Astrocyte of the hippocampus (primary cell): ENCODE results near the gene STXBP3.
A peak's percentile ranks its signal among the peaks of the same experiment; 100 is the strongest.
"Not testable (repeated sequence)": the region's sequence is repeated elsewhere in the genome, so short reads cannot be mapped to it uniquely, and the experiment has no call there.

Experiments used
- DNase-seq: peaks from one replicate; pipeline ENCODE4 v3.0.0; 2011; ENCODE audit warnings: low read depth, low spot score

The STXBP3 gene

DNA sequence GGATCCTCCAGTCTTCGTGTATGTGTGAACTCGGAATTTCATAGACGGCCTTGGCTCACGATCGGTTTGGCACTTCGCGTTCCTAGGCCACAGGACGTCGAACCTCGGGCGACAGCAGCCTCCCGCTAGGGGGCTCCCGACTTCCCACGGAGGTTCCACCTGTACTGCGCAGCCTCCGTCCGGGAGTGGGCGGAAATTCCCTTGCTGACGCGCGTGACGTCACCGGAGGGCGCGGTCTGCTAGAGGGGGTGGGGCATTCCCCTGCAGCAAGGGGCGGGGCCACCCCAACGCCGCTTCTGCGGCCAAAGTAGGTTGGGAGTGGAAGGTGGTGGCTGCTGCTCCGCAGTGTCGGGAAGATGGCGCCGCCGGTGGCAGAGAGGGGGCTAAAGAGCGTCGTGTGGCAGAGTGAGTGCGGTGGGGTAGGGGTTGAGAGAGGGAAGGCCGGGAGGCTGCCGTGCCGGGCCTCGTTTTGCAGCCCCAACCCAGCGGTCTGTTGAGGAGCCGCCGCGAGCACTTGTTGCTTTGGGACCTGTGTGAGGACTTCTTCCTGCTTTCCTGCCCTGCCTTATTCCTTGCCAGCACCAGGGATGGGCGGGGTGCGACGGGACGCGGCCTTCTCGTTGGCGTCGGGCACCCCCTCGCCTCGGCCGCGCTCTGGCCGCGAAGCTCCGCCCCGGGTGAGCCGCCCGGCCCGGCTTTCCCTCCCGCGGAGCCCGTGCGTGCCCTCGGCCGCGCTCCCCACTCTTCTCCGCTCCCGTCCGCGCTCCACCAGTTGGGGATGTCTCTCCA, at the start of gene STXBP3:
STXBP3 (plus strand) TSS at position 293 of the 789 bp plus-strand sequence; CDS start at position 357, 64 bp downstream.
- peak; percentile 99 for DNase-seq

- DNase-seq = no peak
These were observed 46.8 kb upstream of the STXBP3 start for GRCh38 chr1:108699375-108700332.

GRCh38 chr1:108701176-108701849, 45.2 kb upstream of the STXBP3 start:
- DNase-seq = no peak

- DNase-seq = not testable (repeated sequence)
These were observed 44.4 kb upstream of the STXBP3 start for GRCh38 chr1:108702109-108702508.

- no peak for DNase-seq
These were observed 42.5 kb upstream of the STXBP3 start for GRCh38 chr1:108703939-108704338.

DNA sequence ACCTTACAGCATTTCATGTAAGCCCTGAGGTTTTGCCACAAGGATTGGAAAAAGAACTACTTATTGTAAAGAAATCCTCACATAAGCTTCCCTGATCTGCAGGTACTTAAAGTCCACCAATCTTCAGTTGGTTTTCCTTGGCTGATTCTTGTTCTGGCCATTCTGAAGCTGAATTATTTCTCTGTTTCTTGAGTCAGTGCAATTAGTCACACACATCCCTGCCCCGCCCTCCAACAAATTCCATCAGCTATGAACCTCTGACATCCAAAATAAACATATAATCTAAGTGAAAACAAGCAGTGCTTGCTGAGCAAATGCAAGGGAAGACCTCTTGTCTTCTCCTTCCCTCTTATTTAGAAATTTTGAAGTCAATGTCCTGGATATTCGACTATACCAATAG, 42.0 kb upstream of the STXBP3 start:
- peak; percentile 68 for DNase-seq

DNA sequence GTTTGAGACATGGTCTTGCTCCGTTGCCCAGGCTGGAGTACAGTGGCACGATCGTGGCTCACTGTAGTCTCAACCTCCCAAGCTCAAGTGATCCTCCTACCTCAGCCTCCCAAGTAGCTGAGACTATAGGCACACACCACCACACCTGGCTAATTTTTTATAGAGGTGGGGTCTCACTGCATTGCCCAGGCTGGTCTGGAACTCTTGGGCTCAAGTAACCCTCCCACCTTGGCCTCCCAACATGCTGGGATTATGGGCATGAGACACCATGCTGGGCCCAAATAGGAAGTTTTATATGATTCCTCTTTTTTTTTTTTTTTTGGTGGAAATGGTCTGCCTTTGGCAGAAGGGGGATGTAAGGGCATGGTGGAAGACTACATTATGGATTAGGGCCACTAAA, 39.8 kb upstream of the STXBP3 start:
- no peak for DNase-seq

- no peak for DNase-seq
These were observed 37.5 kb upstream of the STXBP3 start for GRCh38 chr1:108708691-108709660.

GRCh38 chr1:108712606-108713150, 33.8 kb upstream of the STXBP3 start, which contains the start of gene FNDC7:
Gene FNDC7, plus strand, starts transcription at chr1:108712908. Its CDS starts 26 bp downstream, at chr1:108712934.
- DNase-seq = peak; percentile 37

- DNase-seq = peak; percentile 26
These were observed 30.5 kb upstream of the STXBP3 start for GRCh38 chr1:108715932-108716331.

DNA sequence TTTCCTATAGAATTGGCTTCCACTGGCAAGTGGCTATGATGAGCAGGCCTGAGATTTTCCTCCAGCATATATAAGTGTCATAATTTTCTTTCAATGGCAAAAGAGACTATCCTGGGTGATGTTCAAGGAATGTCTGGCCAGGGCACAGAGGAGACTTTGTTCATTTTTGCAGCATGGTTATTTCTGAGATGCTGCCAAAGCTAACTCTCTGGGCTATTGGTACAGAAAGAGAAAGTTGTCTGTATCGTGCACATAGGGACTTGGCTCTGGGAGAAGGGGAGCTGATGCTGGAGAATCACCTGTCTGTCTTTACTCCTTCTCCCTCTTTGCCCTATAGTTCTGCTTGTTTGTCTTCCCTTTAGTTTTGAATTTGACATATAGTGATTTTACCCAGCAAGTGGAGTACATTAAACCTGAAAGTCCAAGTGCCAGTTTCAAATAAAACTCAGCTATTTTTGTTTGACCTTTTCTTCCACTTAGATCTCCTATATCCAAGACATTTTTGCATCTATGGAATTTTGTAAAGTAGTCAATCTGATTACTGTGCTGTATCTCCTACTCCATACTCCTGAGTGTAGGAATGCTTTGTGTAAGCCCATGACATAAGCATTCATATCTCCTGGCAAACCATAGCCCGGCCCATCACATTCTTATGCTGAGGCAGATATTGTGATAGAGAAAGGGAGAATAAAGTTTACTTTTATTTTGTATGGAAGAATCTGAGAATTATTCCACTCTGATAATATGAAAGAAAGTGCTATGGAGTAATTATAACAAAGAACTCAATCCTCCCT, 29.8 kb upstream of the STXBP3 start:
- DNase-seq = peak; percentile 49

DNA sequence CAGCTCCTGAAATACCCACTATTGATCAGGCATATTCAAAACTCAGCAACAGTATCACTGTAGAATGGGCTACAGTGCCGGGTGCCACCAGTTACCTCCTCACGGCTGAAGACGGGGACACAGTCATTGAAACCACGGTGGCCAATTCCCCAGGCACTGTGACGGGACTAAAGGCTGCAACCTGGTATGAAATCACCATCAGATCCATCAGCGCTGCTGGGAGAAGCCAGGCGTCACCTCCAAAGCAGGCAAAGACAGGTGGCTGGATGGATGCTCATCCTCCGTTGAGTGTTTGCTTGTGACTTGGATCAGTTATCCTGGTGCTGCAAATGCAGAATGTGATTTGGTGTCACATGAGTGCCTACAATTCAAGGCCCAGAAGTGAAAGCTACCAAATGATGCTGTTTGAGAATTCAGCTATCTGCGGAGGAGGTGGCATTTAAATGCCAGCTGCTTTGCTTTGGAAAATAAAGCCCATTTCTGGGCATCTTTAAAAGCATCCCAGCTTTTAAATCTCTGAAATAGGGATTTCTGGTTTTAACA, 28.6 kb upstream of the STXBP3 start:
- DNase-seq = no peak

DNA sequence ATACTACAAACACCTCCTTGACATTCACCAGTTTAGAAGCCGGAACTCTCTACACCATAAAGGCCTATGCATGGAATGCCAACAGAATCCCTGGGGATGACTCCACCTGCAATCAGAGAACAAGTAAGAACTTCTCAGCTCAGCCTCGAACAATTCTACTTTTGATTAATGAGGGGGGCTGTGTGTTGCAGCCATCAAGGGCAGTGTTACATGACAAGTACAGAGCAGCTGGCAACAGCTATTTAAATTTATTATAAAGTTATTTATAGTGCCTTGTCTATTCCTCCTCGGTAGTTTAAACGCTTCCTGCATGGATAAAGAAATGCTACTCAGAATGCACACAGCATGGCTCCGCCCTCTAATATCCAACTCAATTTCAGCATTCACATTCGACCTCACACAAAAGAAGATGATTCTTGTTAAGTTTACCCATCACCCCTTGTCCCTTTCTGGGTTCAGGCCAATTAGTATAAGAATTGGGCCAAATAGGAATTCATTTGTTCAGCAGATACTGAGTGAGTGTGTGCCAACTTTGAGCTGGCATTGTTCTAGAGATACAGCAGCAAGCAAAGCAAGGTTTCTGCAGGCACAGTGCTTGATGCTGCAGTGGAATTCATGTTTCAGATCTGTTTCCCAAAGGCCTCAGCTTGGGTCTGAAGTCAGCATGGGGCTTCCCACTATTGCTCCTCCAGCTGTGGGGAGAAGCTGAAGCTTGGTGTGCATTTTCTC, 27.4 kb upstream of the STXBP3 start:
- no peak for DNase-seq

DNA sequence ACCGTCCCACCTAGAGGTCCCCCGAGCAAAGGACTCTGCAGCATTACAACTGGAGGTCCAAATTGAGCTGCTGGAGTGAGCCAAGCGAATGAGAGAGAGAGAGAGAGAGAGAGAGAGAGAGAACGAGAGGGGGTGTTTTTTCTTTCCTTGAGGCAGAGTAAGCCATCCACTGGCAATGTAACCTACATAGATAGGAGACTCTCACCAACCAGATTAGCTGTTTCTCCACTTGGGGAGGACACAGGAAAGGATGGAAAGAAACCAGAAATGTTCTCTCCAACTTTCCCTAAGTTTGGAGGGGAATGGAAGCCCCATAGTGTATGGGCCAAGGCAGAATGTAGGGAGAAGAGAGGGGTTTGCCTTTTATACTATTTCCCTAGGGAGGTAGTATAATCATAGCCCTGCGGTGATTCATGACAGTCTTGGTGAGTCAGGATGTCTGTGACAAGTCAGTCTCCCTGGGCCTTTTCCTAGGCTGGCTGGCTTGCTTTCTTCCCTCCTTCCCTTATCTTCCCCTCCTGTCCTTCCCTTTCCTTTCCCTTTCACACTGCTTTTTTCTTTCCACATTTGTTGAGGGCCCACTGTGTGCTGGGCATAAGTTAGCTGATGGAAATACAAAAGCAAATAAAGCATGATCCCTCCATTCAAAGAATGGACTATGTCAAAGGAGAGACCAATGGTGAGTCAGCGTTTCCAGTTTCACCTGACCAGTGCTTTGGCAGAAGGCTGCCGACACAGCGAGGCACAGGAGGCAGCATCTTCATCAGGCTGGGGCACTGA, 26.6 kb upstream of the STXBP3 start:
- peak; percentile 78 for DNase-seq

DNA sequence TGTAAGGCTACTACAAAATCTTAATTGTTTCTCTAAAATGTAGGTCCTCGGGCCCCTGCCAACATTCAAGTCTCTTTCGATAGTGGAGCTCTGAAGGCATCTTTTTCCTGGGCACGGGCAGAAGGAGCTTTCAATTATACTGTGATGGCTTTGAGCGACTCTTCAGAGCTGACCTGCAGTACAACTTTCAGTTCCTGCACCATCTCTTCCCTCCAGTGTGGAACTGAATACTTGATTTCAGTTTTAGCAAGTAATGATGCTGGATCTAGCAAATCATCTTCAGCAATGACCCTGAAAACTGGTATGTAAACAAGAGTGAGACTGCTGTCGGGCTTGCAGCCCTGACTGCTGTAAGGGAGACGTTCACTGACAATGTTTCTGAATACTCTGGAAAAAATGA, 24.2 kb upstream of the STXBP3 start:
- no peak for DNase-seq

- DNase-seq = no peak
These were observed 20.6 kb upstream of the STXBP3 start for GRCh38 chr1:108725906-108726305.

- DNase-seq = no peak
These were observed 18.0 kb upstream of the STXBP3 start for GRCh38 chr1:108728327-108728923.
